D721Med (cell line): ENCODE data around the gene ZNF396.

Experiments used
- DNase-seq: peaks from one replicate; pipeline ENCODE4 v3.0.0; 2011; ENCODE audit warnings: low spot score; ENCODE audit not compliant: insufficient read length
- FAIRE-seq: peaks from 2 replicates; lab custom pipeline; 2011; peaks lifted over from hg19 to GRCh38; lab: Jason Lieb, UNC
- CTCF ChIP-seq: IDR thresholded peaks from 2 replicates; pipeline ENCODE4 v1.5.1; 2012; ENCODE audit warnings: mild to moderate bottlenecking, control low read depth; ENCODE audit not compliant: insufficient read depth; ENCODE audit errors: missing control alignments

The ZNF396 gene

GRCh38 chr18:35337286-35337685 lies 39.9 kb downstream of the ZNF396 start:
- FAIRE-seq (peak; percentile 67), DNase-seq (no peak)
- TF ChIP-seq CTCF, result no peak

GRCh38 chr18:35335866-35336265 lies 41.3 kb downstream of the ZNF396 start:
- no peak for TF ChIP-seq CTCF
- DNase-seq (no peak), FAIRE-seq (no peak)

GRCh38 chr18:35334821-35335220 lies 42.3 kb downstream of the ZNF396 start:
- no peak for FAIRE-seq
- no peak for TF ChIP-seq CTCF
- DNase-seq, result no peak

- no peak for TF ChIP-seq CTCF
- no peak for DNase-seq
- FAIRE-seq, result no peak
Measured at GRCh38 chr18:35334212-35334611, 42.9 kb downstream of the ZNF396 start.

- no peak for FAIRE-seq
- DNase-seq, result no peak
Measured at GRCh38 chr18:35331367-35332087, 45.6 kb downstream of the ZNF396 start.

GRCh38 chr18:35328868-35329267 lies 48.3 kb downstream of the ZNF396 start:
- FAIRE-seq (no peak), DNase-seq (no peak)
- no peak for TF ChIP-seq CTCF

More at GRCh38 chr18:35331367-35332087, 45.6 kb downstream of the ZNF396 start:
- no peak for TF ChIP-seq CTCF

GRCh38 chr18:35326695-35327387 lies 50.3 kb downstream of the ZNF396 start:
- no peak for FAIRE-seq
- DNase-seq, result no peak
- TF ChIP-seq CTCF, result no peak
